Effector memory CD4-positive, alpha-beta T cell (primary cell): ENCODE results near the gene C1QTNF8.

ENCODE experiments used
- DNase-seq, 3 donors: peaks; one replicate each; pipeline ENCODE4 v3.0.0-alpha.2; 2020
- H3K27ac ChIP-seq: 2 replicates; pipeline ENCODE4 v1.7.0; 2013; ENCODE audit warnings: mild to moderate bottlenecking, low read length, moderate library complexity; ENCODE audit not compliant: insufficient read depth, poor library complexity, severe bottlenecking
- H3K27me3 ChIP-seq: replicated peaks from 2 replicates; pipeline ENCODE4 v1.7.0; 2013; ENCODE audit warnings: mild to moderate bottlenecking, low read length; ENCODE audit not compliant: insufficient read depth, control insufficient read depth, poor library complexity, severe bottlenecking
- H3K36me3 ChIP-seq: 2 replicates; pipeline ENCODE4 v1.7.0; 2013; ENCODE audit warnings: mild to moderate bottlenecking, low read length, moderate library complexity; ENCODE audit not compliant: control insufficient read depth, insufficient read depth
- H3K4me1 ChIP-seq: 2 replicates; pipeline ENCODE4 v1.7.0; 2013; ENCODE audit warnings: low read length, mild to moderate bottlenecking; ENCODE audit not compliant: control insufficient read depth, insufficient read depth, poor library complexity, severe bottlenecking
- H3K4me3 ChIP-seq: 2 replicates; pipeline ENCODE4 v1.7.0; 2013; ENCODE audit warnings: low read length, low read depth, mild to moderate bottlenecking; ENCODE audit not compliant: insufficient read depth, poor library complexity, severe bottlenecking
- H3K9me3 ChIP-seq: 2 replicates; pipeline ENCODE4 v1.7.0; 2013; ENCODE audit warnings: mild to moderate bottlenecking, low read length, moderate library complexity; ENCODE audit not compliant: control insufficient read depth

The C1QTNF8 gene

DNA sequence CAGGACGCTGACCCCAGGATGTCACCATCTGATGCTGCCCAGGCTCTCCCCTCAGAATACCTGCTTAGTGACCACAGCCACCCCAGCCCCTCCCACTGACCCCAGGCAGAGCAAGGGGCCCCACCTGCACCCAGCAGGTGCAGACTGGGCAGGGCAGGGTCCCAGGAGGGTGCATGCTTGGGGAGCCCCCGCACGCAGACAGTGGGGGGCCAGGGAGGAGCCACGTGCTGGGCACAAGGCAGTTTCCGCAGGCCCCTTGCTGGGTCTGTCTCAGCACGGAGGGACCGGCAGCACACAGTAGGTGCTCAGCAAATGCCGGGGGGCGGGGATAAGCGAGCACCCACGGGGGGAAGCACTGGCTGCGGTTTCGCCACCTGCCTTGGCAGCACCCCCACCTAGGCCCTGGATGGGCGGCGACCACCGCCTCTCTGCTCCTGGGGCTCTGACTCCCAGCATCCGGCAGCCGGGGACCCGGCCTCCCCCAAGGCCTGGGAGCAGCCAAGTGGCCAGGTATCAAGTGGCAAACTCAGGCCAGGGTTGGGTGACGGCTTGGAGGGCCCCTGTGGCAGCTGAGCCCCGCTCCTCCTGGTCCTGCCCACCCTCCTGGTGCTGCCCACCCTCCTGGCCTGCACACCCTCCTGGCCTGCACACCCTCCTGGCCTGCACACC is 42.2 kb downstream of the C1QTNF8 start:
- no peaks in the 10 kb centered on the region for H3K36me3 ChIP-seq
- H3K9me3 ChIP-seq = no peaks in the 10 kb centered on the region
- H3K4me1 ChIP-seq = no peaks in the 10 kb centered on the region
- H3K4me3 ChIP-seq = no peak overlapping the region
- H3K27me3 ChIP-seq = peaks cover 4% of the 10 kb centered on the region
- no peak overlapping the region for H3K27ac ChIP-seq
- no peak for DNase-seq

- no peaks in the 10 kb centered on the region for H3K9me3 ChIP-seq
- no peaks in the 10 kb centered on the region for H3K36me3 ChIP-seq
- no peak overlapping the region for H3K4me3 ChIP-seq
- H3K27me3 ChIP-seq = peaks cover 4% of the 10 kb centered on the region
- no peak for DNase-seq
- H3K27ac ChIP-seq = no peak overlapping the region
- H3K4me1 ChIP-seq = peaks cover 2% of the 10 kb centered on the region
These were observed 42.9 kb downstream of the C1QTNF8 start for GRCh38 chr16:1053121-1053521.

GRCh38 chr16:1052721-1053120 is 43.3 kb downstream of the C1QTNF8 start:
- Histone ChIP-seq H3K27me3 (peaks cover 4% of the 10 kb centered on the region), H3K27ac (no peak overlapping the region), H3K9me3 (no peaks in the 10 kb centered on the region), H3K4me3 (no peak overlapping the region), H3K36me3 (no peaks in the 10 kb centered on the region), H3K4me1 (peaks cover 2% of the 10 kb centered on the region)
- DNase-seq = no peak

- Histone ChIP-seq H3K9me3 (no peaks in the 10 kb centered on the region), H3K36me3 (no peaks in the 10 kb centered on the region), H3K27ac (no peak overlapping the region), H3K4me3 (no peak overlapping the region), H3K27me3 (no peaks in the 10 kb centered on the region), H3K4me1 (peaks cover 2% of the 10 kb centered on the region)
- DNase-seq = no peak
These were observed 44.6 kb downstream of the C1QTNF8 start for GRCh38 chr16:1051446-1051845.

DNA sequence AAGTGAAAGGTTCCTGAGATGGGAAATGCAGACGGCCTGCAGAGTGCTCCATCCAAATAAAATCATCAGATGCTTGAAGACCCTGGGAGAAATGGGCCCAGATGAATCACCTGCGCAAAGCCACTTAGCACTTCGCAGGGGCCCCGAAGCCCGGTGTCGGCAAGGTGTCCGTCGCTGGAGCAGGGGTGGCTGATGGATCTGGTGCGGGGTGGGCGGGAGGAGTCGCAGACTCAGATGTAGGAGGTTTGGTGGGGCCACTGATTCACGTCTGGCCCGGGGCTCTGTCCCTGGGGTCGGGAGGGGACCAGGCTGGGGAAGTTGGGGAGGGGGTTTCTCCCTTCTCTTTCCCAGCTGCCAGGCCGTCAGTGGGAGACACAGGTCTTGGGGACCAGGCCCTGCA is 45.1 kb downstream of the C1QTNF8 start:
- Histone ChIP-seq H3K27me3 (no peaks in the 10 kb centered on the region), H3K4me1 (peaks cover 2% of the 10 kb centered on the region), H3K36me3 (no peaks in the 10 kb centered on the region), H3K4me3 (no peak overlapping the region), H3K9me3 (no peaks in the 10 kb centered on the region), H3K27ac (no peak overlapping the region)
- no peak for DNase-seq

GRCh38 chr16:1050516-1050915 is 45.5 kb downstream of the C1QTNF8 start:
- Histone ChIP-seq H3K4me1 (peaks cover 2% of the 10 kb centered on the region), H3K36me3 (no peaks in the 10 kb centered on the region), H3K9me3 (no peaks in the 10 kb centered on the region), H3K27ac (no peak overlapping the region), H3K27me3 (no peaks in the 10 kb centered on the region), H3K4me3 (no peak overlapping the region)
- no peak for DNase-seq

DNA sequence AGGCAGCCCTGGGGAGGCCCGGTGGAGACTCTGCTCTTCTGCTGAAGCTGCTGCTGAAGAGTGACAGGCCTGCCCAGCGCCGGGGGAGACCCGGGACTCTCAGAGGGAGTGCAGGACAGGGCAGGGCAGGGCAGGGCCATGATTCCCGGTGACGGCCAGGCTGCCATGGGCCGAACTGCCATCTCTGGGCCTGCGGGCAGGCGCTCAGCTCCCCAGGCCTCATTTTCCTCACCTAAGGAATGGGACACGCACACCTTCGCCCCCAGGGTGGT is 46.1 kb downstream of the C1QTNF8 start:
- no peak overlapping the region for H3K27ac ChIP-seq
- H3K9me3 ChIP-seq = no peaks in the 10 kb centered on the region
- H3K4me1 ChIP-seq = peaks cover 2% of the 10 kb centered on the region
- H3K4me3 ChIP-seq = no peak overlapping the region
- H3K27me3 ChIP-seq = no peaks in the 10 kb centered on the region
- no peaks in the 10 kb centered on the region for H3K36me3 ChIP-seq
- DNase-seq = no peak

DNA sequence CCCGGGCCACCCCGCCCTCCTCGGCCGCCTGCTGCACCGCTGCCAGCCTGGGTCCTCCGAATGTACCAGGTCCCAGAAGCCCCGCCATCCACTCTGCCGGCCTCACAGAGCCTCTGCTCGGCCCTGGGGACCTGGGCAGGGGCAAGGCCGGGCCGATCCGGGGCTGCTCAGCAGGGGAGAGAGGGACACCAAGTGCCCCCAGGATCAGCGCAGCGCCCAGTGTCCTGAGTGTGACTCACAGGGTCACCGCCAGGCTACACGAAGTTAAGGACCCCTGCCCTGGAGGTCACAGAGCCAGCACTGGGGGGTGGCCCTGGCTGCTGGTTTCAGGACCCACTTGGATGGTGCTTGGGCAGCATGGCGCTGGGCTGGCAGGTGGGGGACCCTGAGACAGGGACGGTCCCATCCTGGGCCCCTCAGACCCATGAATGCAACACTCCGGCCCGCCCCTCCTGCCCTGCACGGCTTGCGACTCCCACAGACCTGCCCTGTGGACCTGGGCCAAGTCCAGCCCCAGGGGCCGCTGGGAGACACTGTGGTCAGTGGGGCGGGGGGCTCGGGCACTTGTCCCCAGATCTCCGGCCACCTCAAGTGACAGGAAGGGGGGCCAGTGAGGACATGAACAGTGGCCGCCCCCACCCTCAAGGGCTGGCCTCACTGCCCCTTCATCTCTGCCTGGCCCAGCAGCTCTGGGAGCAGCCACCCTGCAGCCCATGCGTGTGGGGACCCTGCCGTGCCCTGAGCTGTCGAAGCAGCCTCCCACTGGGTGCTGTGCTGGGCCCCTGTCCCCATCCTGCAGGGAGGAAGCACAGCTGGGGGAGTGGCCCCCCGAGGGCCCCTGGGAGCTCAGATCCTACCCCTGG is 46.7 kb downstream of the C1QTNF8 start:
- Histone ChIP-seq H3K4me3 (no peak overlapping the region), H3K9me3 (no peaks in the 10 kb centered on the region), H3K27me3 (no peaks in the 10 kb centered on the region), H3K4me1 (peaks cover 2% of the 10 kb centered on the region), H3K27ac (no peak overlapping the region), H3K36me3 (no peaks in the 10 kb centered on the region)
- DNase-seq = no peak

- no peak for DNase-seq
- H3K4me3 ChIP-seq = no peak overlapping the region
These were observed 47.5 kb downstream of the C1QTNF8 start for GRCh38 chr16:1048442-1049112.

GRCh38 chr16:1047801-1048200 is 48.2 kb downstream of the C1QTNF8 start:
- no peak overlapping the region for H3K4me3 ChIP-seq
- DNase-seq = no peak
- peaks cover 2% of the 10 kb centered on the region for H3K4me1 ChIP-seq
- no peaks in the 10 kb centered on the region for H3K36me3 ChIP-seq
- no peaks in the 10 kb centered on the region for H3K9me3 ChIP-seq
- no peak overlapping the region for H3K27ac ChIP-seq
- H3K27me3 ChIP-seq = no peaks in the 10 kb centered on the region

More at GRCh38 chr16:1048442-1049112, 47.5 kb downstream of the C1QTNF8 start:
- Histone ChIP-seq H3K4me1 (peaks cover 2% of the 10 kb centered on the region), H3K36me3 (no peaks in the 10 kb centered on the region), H3K27me3 (no peaks in the 10 kb centered on the region), H3K9me3 (no peaks in the 10 kb centered on the region), H3K27ac (no peak overlapping the region)
